SIG-M5 (cell line): ENCODE data around the gene SHLD3.
"Not testable (repeated sequence)": the region's sequence is repeated elsewhere in the genome, so short reads cannot be mapped to it uniquely, and the experiment has no call there.

ENCODE experiments used
- DNase-seq: peaks from one replicate; lab custom pipeline; 2025; lab: John Stamatoyannopoulos, UW

Gene SHLD3, protein sequence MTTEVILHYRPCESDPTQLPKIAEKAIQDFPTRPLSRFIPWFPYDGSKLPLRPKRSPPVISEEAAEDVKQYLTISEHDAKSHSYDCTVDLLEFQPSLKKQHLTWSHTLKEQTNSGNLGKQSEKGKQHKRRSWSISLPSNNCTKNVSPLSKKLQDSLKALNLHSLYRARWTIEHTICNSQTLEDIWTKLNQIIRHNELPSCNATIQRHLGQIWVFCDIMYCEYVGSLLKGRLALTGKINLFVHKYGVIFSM

GRCh38 chr5:65624571-65625555, at the start of gene SHLD3, which contains the start of gene TRAPPC13:
Gene SHLD3 (plus strand): TSS chr5:65625027. CDS start chr5:65629588, 4,561 bp downstream.
Gene TRAPPC13 (plus strand): TSS chr5:65625027. CDS start chr5:65625061, 34 bp downstream.
- peak; percentile 76 for DNase-seq

DNA sequence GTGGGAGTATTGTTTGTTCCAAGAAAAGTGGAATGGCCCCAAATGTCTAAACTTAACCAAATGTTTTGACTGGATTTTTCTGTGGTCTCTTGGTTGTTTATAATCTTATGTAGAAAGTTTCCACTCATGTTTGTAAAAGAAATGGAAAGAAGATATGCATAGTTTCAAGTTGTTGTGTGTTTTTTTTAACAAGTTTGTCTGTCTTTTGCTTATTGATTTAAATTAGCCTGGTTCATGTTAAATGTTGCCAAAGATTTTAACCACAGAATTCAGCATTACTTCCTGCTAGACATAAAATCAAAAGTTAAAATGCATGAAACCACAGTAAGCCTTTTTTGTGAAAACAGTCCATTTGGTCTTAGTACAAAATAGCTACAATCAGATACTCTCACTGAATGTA, 47.7 kb upstream of the SHLD3 start:
- DNase-seq: no peak

- DNase-seq: no peak
Measured at GRCh38 chr5:65588694-65589093, 36.1 kb upstream of the SHLD3 start.

DNA sequence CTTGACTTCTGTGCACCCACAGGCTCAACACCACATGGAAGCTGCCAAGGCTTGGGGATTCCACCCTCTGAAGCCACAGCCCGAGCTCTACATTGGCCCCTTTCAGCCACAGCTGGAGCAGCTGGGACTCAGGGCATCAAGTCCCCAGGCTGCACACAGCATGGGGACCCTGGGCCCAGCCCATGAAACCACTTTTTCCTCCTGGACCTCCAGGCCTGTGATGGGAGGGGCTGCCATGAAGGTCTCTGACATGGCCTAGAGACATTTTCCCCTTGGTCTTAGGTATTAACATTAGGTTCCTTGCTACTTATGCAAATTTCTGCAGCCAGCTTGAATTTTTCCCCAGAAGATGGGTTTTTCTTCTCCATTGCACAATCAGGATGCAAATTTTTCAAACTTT, 23.1 kb upstream of the SHLD3 start:
- DNase-seq: not testable (repeated sequence)

DNA sequence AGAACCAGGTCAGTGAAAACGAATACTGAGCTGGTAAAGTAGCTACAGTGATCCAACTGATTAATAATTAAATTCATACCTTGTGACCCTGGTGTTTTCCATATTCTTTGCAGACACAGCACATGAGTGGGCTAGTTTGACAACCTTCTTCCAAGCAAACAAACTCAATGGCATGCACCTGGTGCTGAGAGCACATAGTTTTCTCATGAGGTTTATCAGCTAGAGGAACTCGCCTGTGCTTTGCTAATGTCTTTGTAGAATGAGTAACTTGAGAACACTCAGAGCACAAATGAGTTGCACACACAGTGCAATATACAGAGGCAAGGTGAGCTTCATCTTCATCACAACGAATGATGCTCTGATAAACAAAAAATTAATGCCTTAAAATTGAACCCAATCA, 13.3 kb upstream of the SHLD3 start:
- DNase-seq: no peak

- DNase-seq: no peak
Measured at GRCh38 chr5:65612298-65612907, 12.4 kb upstream of the SHLD3 start.

DNA sequence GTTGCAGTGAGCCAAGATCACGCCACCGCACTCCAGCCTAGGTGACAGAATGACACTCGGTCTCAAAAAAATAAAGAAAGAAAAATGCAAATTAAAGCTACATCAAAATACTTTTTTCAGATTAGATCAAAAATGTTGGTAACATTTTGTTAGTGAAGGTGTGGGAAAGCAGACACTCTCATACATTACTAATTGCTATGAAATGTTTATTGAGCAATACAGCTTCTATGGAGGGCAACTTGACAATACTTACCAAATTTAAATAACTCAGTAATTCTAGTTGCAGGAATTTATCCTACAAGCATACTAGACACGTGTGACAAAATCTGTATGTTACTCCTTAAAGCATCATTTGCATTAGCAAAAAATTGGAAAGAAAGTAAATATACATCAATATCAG, 4.8 kb upstream of the SHLD3 start:
- no peak for DNase-seq

- DNase-seq: not testable (repeated sequence)
Measured at GRCh38 chr5:65621961-65622360, 2.9 kb upstream of the SHLD3 start.

- DNase-seq: no peak
Measured at GRCh38 chr5:65623482-65623881, 1.3 kb upstream of the SHLD3 start.

DNA sequence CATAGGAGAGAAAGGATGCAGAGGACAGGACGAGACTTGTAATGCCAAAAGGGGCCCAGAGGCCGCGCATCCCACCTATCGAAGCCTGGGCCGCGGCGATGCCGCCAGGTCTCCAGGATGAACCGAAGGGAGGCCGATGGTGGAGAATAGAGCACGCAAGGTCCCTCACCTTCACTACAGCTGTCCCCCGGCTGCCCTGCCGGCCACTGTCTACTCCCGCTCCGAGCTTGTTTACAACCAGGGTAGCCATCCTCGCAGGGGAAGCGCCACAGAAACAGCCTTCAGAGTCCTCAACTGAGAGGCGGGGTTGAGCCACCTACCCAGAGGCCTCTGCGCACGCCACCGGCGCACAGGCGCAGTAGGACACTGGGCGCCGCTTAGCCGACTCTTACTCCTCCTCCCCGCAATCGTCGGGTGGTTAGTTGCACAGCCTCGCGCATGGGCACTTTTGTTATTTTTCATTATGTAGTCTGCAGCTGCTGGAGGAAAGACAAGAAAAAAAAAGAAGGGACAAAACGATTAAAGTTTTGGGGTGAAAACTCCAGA, 729 bp upstream of the SHLD3 start, which contains the start of gene TRIM23:
TSS of gene TRIM23 (minus strand) at position 309 of the 546 bp plus-strand sequence. CDS start at position 250, 59 bp downstream.
- DNase-seq: peak; percentile 75

GRCh38 chr5:65625743-65626142, 916 bp downstream of the SHLD3 start:
- DNase-seq: no peak

- DNase-seq: no peak
Measured at GRCh38 chr5:65630981-65631380, 6.2 kb downstream of the SHLD3 start.

- DNase-seq: no peak
Measured at GRCh38 chr5:65640240-65640639, 15.4 kb downstream of the SHLD3 start.

DNA sequence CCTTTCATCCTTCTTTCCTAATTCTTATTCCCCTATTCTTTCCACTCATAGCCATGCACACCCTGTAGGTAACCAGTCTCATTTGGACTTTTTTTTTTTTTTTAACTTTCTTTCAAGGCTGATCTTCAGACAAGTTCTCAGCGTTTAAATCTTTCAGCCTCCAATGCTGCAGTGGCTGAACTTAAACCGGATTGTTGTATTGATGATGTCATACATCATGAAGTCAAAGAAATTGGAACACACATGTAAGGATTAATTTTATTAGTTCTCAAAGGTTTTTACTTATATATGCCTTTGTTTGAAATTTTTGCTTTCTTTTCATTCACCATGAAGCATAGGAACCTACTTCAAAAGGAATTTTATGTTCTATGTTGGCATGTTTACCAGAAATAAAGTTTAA, 22.1 kb downstream of the SHLD3 start:
- DNase-seq: no peak

- no peak for DNase-seq
Measured at GRCh38 chr5:65647941-65648340, 23.1 kb downstream of the SHLD3 start.

GRCh38 chr5:65651144-65651543, 26.3 kb downstream of the SHLD3 start:
- DNase-seq: no peak

DNA sequence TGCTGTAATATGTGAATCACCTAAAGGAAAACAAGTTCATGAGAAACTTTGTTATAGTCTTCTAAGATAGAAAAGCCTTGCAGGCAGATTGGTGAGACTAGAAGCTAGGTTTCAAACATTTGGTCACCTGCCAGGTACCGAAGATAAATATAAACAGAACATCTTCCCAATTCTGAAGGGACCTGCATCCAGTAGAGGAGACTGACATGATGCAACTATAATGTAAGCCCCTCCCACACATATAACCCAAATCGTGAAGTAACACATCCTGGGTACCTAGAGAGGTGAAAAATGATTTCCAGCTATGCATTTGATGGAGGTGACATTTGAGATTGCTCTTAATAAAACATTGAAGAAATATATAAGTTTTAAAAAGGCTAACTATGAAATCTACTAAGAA, 29.9 kb downstream of the SHLD3 start:
- DNase-seq: no peak

- DNase-seq: no peak
Measured at GRCh38 chr5:65663804-65664521, 39.1 kb downstream of the SHLD3 start.

DNA sequence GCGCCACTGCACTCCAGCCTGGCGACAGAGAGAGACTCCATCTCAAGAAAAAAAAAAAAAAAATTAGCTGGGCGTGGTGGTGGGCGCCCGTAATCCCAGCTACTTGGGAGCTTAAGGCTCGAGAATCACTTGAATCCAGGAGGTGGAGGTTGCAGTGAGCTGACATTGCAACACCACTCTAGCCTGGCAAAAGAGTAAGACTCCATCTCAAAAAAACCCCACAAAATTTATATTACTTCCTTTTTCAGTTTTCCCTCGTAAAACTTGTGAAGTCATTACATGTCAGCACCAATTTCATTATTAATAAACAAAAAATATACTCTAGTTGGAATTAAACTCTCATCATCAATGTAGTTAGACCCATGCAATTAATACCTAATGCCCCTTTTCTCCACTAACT, 43.9 kb downstream of the SHLD3 start:
- DNase-seq: no peak

DNA sequence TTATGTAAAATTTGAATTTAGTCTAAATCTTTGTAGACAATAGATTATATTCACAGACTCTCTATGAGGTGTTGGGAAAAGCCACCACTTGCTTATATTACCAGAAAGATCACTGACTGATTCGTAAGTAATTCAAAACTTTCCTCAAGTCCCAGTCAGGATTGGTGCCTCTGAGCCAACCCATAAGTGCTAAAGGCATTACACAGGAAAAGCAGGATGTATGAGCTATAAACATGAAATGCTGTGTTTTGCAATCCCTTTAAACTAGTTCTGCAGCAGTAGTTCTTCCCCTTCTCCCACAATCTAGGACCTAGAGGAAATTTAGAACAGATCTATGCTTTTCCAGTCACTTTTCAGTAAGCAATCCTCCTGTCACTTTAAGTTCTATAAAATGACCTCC, 48.0 kb downstream of the SHLD3 start:
- DNase-seq: no peak

GRCh38 chr5:65674749-65675148, 49.9 kb downstream of the SHLD3 start:
- no peak for DNase-seq

GRCh38 chr5:65676056-65676455, 51.2 kb downstream of the SHLD3 start:
- DNase-seq: peak; percentile 16
